Mesothelial cell of epicardium (in vitro differentiated cells): ENCODE results near the gene ZDHHC15. TPM values are rescaled to one million over a fixed set of nuclear protein-coding genes. Genes with fewer than 3 reads are reported as not detected.
"Not testable (repeated sequence)": the region's sequence is repeated elsewhere in the genome, so short reads cannot be mapped to it uniquely, and the experiment has no call there.

ENCODE experiments used
- DNase-seq, 2 experiments: peaks; one replicate each; pipeline ENCODE4 v3.0.0; 2021; ENCODE audit warnings: low spot score in 2 of 2; ENCODE audit not compliant: unreplicated experiment in 2 of 2
- H3K27ac Mint-ChIP-seq: 2 replicates; pipeline ENCODE4 v1.8.0; 2021; ENCODE audit warnings: mixed read lengths
- H3K27me3 Mint-ChIP-seq: 2 replicates; pipeline ENCODE4 v1.8.0; 2021; ENCODE audit warnings: low read depth, mixed read lengths
- H3K36me3 Mint-ChIP-seq: 2 replicates; pipeline ENCODE4 v1.8.0; 2021; ENCODE audit warnings: mixed read lengths
- H3K4me1 Mint-ChIP-seq: 2 replicates; pipeline ENCODE4 v1.8.0; 2021; ENCODE audit warnings: mixed read lengths
- H3K4me3 Mint-ChIP-seq: 2 replicates; pipeline ENCODE4 v1.8.0; 2021; ENCODE audit warnings: mild to moderate bottlenecking, moderate library complexity, mixed read lengths
- H3K9me3 Mint-ChIP-seq: 2 replicates; pipeline ENCODE4 v1.8.0; 2021; ENCODE audit warnings: mixed read lengths
- total RNA-seq: library from RNA; stranded (reverse); gene quantifications from 3 replicates; pipeline ENCODE4 v1.2.1, GENCODE V29; 2021
- TF ChIP-seq, protein P1 (sequence below): fragments of 200-600 bp; sonication (generic); IDR thresholded peaks from one replicate; pipeline ENCODE4 v1.5.0; 2021; ENCODE audit warnings: antibody characterized with exemption; ENCODE audit not compliant: unreplicated experiment

The ZDHHC15 gene, protein sequence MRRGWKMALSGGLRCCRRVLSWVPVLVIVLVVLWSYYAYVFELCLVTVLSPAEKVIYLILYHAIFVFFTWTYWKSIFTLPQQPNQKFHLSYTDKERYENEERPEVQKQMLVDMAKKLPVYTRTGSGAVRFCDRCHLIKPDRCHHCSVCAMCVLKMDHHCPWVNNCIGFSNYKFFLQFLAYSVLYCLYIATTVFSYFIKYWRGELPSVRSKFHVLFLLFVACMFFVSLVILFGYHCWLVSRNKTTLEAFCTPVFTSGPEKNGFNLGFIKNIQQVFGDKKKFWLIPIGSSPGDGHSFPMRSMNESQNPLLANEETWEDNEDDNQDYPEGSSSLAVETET
- 2.7 to 3.4 TPM (median 3.0 TPM) in 3 replicates for total RNA-seq

DNA sequence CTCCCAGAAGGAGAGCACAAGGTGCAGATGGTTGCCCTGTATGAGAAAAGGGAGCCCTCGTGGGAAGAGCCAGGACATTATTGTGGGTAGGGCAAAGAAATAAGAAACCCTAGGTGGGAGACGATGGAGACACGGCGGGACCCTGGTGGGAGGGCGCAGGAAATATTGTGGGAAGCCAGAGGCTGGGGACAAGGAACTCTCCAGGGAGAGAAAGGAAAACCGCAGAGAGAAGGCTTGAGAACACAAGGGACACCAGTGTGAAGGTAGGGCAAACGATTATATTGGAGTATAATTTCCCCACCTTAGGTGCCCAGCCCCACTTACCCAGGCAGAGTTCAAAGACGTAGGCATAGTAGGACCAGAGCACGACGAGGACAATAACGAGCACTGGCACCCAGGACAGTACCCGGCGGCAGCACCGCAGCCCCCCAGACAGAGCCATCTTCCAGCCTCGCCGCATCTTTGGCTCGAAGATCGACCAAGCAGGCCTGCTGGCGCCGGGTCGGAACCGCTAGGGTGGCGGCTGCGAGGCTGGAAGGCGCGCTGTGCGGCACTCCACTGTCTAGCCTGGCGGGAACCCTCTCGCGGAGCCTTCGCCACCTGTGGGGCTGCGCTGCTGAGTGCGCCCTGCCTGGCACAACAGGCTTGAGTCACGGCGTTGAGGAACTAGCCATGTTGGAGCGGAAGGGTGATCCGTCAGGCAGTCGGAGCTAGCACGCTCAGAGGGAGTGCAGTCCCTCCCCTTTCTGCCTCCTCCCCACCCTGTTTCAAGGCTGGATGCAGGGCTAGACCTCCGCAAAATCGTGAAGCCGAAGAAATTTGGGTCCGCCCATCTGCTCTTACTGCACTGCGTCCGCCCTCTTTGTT lies at the start of gene ZDHHC15:
TSS of gene ZDHHC15 (minus strand) at position 473 of the 867 bp plus-strand sequence. CDS start at position 460, 13 bp downstream.
- no peaks in the 10 kb centered on the region for H3K36me3 Mint-ChIP-seq
- H3K4me3 Mint-ChIP-seq = peak within 1 kb of the TSS; percentile 85
- peaks cover 39% of the 10 kb centered on the region for H3K9me3 Mint-ChIP-seq
- no peaks in the 10 kb centered on the region for H3K27me3 Mint-ChIP-seq
- H3K4me1 Mint-ChIP-seq = peaks cover 12% of the 10 kb centered on the region
- TF ChIP-seq, protein P1, sequence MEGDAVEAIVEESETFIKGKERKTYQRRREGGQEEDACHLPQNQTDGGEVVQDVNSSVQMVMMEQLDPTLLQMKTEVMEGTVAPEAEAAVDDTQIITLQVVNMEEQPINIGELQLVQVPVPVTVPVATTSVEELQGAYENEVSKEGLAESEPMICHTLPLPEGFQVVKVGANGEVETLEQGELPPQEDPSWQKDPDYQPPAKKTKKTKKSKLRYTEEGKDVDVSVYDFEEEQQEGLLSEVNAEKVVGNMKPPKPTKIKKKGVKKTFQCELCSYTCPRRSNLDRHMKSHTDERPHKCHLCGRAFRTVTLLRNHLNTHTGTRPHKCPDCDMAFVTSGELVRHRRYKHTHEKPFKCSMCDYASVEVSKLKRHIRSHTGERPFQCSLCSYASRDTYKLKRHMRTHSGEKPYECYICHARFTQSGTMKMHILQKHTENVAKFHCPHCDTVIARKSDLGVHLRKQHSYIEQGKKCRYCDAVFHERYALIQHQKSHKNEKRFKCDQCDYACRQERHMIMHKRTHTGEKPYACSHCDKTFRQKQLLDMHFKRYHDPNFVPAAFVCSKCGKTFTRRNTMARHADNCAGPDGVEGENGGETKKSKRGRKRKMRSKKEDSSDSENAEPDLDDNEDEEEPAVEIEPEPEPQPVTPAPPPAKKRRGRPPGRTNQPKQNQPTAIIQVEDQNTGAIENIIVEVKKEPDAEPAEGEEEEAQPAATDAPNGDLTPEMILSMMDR = no peak
- peak in 1 of 2 experiments; percentile 57 for DNase-seq
- H3K27ac Mint-ChIP-seq = peak within 1 kb of the TSS; percentile 67

DNA sequence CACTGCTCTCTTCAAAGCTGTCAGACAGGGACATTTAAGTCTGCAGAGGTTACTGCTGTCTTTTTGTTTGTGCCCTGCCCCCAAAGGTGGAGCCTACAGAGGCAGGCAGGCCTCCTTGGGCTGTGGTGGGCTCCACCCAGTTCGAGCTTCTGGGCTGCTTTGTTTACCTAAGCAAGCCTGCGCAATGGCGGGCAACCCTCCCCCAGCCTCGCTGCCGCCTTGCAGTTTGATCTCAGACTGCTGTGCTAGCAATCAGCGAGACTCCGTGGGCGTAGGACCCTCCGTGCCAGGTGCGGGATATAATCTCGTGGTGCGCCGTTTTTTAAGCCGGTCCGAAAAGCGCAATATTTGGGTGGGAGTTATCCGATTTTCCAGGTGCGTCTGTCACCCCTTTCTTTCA lies 37.7 kb upstream of the ZDHHC15 start:
- H3K4me1 Mint-ChIP-seq, H3K36me3 Mint-ChIP-seq, H3K4me3 Mint-ChIP-seq, H3K27ac Mint-ChIP-seq, H3K27me3 Mint-ChIP-seq, DNase-seq: not testable (repeated sequence)
- peaks cover 22% of the 10 kb centered on the region for H3K9me3 Mint-ChIP-seq

DNA sequence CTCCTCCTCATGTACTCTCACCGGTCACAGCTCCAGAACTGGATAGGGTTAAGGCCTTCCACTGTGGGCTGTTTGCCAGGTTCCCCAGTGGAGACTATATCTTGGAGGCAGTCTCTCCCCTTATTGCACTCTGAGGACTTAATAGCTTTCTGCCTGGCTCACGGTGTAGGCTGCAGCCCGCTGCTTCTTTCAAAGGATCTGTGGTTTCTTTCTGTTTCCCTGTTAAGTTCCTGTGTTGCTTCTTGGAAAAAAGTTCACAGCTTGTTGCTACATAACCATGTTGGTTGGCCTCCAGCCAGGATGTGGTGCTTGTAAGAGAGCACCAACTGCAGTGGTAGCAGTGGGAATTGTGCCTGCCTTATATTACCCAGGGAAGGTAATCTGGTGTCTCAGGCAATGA lies 24.9 kb upstream of the ZDHHC15 start:
- H3K9me3 Mint-ChIP-seq = peaks cover 44% of the 10 kb centered on the region
- no peak overlapping the region for H3K27ac Mint-ChIP-seq
- H3K4me3 Mint-ChIP-seq = no peak overlapping the region
- no peak for DNase-seq
- H3K27me3 Mint-ChIP-seq = no peaks in the 10 kb centered on the region
- peaks cover 3% of the 10 kb centered on the region for H3K4me1 Mint-ChIP-seq
- TF ChIP-seq, protein P1 = no peak
- H3K36me3 Mint-ChIP-seq = no peaks in the 10 kb centered on the region

DNA sequence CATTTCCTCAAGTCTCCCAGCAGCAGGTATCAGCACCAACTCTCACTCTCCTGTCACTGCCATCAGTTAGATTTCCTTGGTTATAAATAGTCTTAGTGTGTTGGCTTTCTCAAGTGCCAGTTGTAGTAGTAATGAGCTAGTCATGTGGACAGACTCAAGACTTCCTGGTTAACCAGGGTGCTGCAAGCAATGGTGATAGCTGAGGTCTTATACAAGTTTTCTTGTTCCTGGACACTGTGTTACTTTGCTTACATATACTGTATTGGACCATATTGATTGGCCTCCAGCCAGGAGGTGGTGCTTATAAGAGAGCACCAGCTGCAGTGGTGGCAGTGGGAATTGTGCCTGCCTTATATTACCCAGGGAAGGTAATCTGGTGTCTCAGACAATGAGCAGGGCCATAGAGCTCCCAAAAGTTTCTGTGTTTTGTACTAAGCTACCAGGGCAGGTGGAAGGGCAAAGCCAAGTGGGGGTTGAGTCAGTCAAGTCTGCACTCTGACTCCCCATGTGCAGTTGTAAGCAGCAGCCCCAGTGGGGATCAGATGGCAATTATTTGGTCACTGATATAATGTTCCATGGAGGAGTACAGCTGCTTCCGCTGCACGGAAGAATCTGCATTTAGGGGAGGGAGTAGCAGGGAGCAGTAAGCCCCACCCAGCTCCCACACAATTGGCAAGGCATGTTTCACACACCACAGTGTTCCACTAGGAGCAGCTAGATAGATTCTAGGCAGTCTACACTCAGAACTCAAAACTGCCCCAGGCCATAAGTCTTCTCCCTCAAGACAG lies 24.1 kb upstream of the ZDHHC15 start:
- no peak overlapping the region for H3K27ac Mint-ChIP-seq
- no peaks in the 10 kb centered on the region for H3K27me3 Mint-ChIP-seq
- H3K4me3 Mint-ChIP-seq = no peak overlapping the region
- H3K9me3 Mint-ChIP-seq = peaks cover 47% of the 10 kb centered on the region
- H3K36me3 Mint-ChIP-seq = no peaks in the 10 kb centered on the region
- peaks cover 3% of the 10 kb centered on the region for H3K4me1 Mint-ChIP-seq
- DNase-seq = no peak
- TF ChIP-seq, protein P1 = no peak

DNA sequence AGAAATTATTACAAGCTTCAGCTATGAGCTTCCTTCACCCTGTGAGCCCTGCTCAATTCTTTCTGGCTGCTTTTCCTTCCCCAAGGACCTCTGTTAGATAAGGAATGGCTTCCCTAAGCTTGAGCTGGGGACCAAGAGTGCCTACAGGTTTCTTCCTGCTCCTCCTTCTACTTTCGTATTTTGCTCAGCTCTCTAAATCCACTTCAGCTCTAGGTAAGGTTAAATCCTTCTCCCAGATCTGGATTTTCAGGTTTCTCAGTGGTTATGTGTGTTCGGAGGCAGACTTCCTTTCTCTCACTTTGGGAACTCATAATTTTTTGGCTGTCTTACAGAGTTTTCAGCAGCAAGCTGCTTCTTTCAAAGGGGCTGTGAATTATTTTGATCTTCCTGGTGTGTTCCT lies 21.9 kb upstream of the ZDHHC15 start:
- Mint-ChIP-seq H3K4me3 (no peak overlapping the region), H3K4me1 (peaks cover 3% of the 10 kb centered on the region), H3K9me3 (peaks cover 36% of the 10 kb centered on the region), H3K36me3 (no peaks in the 10 kb centered on the region), H3K27me3 (no peaks in the 10 kb centered on the region), H3K27ac (peak overlapping the region; percentile 21)
- no peak for DNase-seq
- TF ChIP-seq, protein P1 = no peak
